ENCODE measurements around the gene RAB3GAP1. TPM values are rescaled to one million over a fixed set of nuclear protein-coding genes. Genes with fewer than 3 reads are reported as not detected.

RAB3GAP1 gene
- total RNA-seq, 4 donors from 2014 or later = 46.0 to 54.8 (median 51.1) TPM

GRCh38 chr2:135059577-135059976 is 7.5 kb downstream of the RAB3GAP1 start:
- TF ChIP-seq CTCF (IDR thresholded peaks at IDR 0.05; ENCODE audit: low read depth) = no peak

- TF ChIP-seq CTCF (IDR thresholded peaks at IDR 0.05; ENCODE audit: low read depth) = no peak
These were observed 11.1 kb downstream of the RAB3GAP1 start for GRCh38 chr2:135063210-135063609.

- no peak for TF ChIP-seq CTCF (IDR thresholded peaks at IDR 0.05; ENCODE audit: low read depth)
These were observed 12.1 kb downstream of the RAB3GAP1 start for GRCh38 chr2:135064149-135064548.

- TF ChIP-seq CTCF (IDR thresholded peaks at IDR 0.05; ENCODE audit: low read depth) = no peak
These were observed 14.6 kb downstream of the RAB3GAP1 start for GRCh38 chr2:135066710-135067109.

- TF ChIP-seq CTCF (IDR thresholded peaks at IDR 0.05; ENCODE audit: low read depth) = no peak
These were observed 20.3 kb downstream of the RAB3GAP1 start for GRCh38 chr2:135072125-135072997.

GRCh38 chr2:135074216-135074615 is 22.1 kb downstream of the RAB3GAP1 start:
- no peak for TF ChIP-seq CTCF (IDR thresholded peaks at IDR 0.05; ENCODE audit: low read depth)

GRCh38 chr2:135076556-135076955 is 24.5 kb downstream of the RAB3GAP1 start:
- TF ChIP-seq CTCF (IDR thresholded peaks at IDR 0.05; ENCODE audit: low read depth) = no peak

All from subcutaneous adipose tissue (tissue), 4 donors.